ENCODE data around the gene OSBPL10. TPM values are rescaled to one million over a fixed set of nuclear protein-coding genes. Genes with fewer than 3 reads are reported as not detected.

The OSBPL10 gene
- total RNA-seq, 1 experiment from 2014 or later: 172 TPM

DNA sequence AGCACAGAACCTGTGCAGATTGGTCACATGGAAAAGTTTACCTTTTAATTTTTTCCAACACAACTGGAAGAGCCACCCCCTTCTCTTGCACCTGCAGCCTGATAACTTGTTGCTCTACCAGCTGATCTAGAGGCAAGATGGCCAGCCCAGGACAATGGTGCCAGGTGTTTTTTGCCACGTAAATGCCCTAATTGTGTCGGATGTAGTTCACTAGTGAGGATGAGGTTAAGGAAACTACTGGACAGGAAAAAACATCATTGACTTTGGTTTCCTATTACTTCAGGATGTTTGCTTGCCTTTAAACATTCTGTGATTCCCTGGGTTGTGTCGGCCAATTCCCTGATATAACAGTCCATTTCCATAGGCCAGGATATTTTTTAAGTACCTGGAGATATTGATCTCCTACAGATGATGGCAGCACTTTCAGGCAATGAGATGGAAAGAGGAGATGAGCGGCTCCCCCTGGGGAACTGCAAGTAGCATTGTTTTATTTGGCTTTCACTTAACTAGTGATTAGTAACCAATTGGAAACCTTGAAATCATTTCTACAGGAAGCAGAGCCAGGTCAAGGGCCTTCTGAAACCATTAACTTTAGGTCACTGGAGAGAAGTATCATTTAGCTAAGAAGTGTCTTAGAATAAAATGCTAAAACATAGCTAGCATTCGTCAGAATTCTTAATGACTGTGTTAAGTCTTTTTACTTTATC is 72.5 kb downstream of the OSBPL10 start:
- BruUV-seq (replicated peaks): no TSS peak
- Mint-ChIP-seq H3K27me3 (ENCODE audit: insufficient read depth, unreplicated experiment) (no peaks in the 10 kb centered on the region), H3K27ac (ENCODE audit: low read depth, unreplicated experiment) (peak overlapping the region; percentile 68), H3K36me3 (ENCODE audit: insufficient read depth, unreplicated experiment) (peaks cover 6% of the 10 kb centered on the region), H3K4me3 (ENCODE audit: unreplicated experiment) (no peak overlapping the region), H3K9me3 (ENCODE audit: unreplicated experiment) (no peaks in the 10 kb centered on the region), H3K4me1 (ENCODE audit: insufficient read depth, unreplicated experiment) (peaks cover 47% of the 10 kb centered on the region)
- CTCF ChIA-PET: interaction anchor here (0.7 to 1.3 kb wide), 4 partner anchors 13 to 104 kb away, joined by 3 to 6 read pairs (median 4); no protein-coding TSS in a partner anchor
- POLR2A ChIA-PET: interaction anchor here (1.0 to 2.8 kb wide), 2 partner anchors 18 to 26 kb away, joined by 4 to 14 read pairs; no protein-coding TSS in a partner anchor
- intact Hi-C loops (cut with micrococcal nuclease): no loop called here
- DNase-seq (ENCODE audit: unreplicated experiment): peak; percentile 38
- TF ChIP-seq, protein P1, sequence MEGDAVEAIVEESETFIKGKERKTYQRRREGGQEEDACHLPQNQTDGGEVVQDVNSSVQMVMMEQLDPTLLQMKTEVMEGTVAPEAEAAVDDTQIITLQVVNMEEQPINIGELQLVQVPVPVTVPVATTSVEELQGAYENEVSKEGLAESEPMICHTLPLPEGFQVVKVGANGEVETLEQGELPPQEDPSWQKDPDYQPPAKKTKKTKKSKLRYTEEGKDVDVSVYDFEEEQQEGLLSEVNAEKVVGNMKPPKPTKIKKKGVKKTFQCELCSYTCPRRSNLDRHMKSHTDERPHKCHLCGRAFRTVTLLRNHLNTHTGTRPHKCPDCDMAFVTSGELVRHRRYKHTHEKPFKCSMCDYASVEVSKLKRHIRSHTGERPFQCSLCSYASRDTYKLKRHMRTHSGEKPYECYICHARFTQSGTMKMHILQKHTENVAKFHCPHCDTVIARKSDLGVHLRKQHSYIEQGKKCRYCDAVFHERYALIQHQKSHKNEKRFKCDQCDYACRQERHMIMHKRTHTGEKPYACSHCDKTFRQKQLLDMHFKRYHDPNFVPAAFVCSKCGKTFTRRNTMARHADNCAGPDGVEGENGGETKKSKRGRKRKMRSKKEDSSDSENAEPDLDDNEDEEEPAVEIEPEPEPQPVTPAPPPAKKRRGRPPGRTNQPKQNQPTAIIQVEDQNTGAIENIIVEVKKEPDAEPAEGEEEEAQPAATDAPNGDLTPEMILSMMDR (IDR thresholded peaks at IDR 0.05; ENCODE audit: unreplicated experiment): no peak

DNA sequence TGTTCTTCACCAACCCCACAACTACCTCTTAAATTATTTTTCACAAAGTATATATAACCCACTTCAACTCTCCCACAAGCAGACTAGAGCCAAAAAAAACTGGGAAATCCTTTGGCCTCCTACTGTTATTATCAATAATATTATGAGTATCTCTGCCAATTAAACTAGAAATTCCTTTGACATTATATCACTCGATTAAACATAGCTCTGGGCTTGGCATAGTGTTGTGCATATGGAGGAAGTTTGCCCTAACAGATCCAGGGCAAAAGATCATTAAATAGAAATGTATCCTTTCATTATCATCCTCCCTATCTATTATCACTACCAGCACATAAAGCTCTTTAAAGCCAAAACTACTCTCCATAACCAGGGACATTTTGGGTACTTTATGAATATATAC is 74.9 kb downstream of the OSBPL10 start:
- ChIA-PET CTCF (interaction anchor here (1.0 kb wide), 1 partner anchor 30 kb away, joined by 3 read pairs; no protein-coding TSS in a partner anchor), POLR2A (interaction anchor here (0.7 to 1.2 kb wide), 10 partner anchors 9 to 76 kb away, joined by 3 to 8 read pairs (median 4); partner anchors contain the start of genes OSBPL10 and ZNF860)
- H3K9me3 Mint-ChIP-seq (ENCODE audit: unreplicated experiment): no peaks in the 10 kb centered on the region
- TF ChIP-seq, protein P1 (IDR thresholded peaks at IDR 0.05; ENCODE audit: unreplicated experiment): no peak
- peak overlapping the region; percentile 81 for H3K27ac Mint-ChIP-seq (ENCODE audit: low read depth, unreplicated experiment)
- H3K4me1 Mint-ChIP-seq (ENCODE audit: insufficient read depth, unreplicated experiment): peaks cover 58% of the 10 kb centered on the region
- intact Hi-C loops (cut with micrococcal nuclease): no loop called here
- no peak for DNase-seq (ENCODE audit: unreplicated experiment)
- H3K36me3 Mint-ChIP-seq (ENCODE audit: insufficient read depth, unreplicated experiment): peaks cover 8% of the 10 kb centered on the region
- no peak overlapping the region for H3K4me3 Mint-ChIP-seq (ENCODE audit: unreplicated experiment)
- no peaks in the 10 kb centered on the region for H3K27me3 Mint-ChIP-seq (ENCODE audit: insufficient read depth, unreplicated experiment)
- no TSS peak for BruUV-seq (replicated peaks)

DNA sequence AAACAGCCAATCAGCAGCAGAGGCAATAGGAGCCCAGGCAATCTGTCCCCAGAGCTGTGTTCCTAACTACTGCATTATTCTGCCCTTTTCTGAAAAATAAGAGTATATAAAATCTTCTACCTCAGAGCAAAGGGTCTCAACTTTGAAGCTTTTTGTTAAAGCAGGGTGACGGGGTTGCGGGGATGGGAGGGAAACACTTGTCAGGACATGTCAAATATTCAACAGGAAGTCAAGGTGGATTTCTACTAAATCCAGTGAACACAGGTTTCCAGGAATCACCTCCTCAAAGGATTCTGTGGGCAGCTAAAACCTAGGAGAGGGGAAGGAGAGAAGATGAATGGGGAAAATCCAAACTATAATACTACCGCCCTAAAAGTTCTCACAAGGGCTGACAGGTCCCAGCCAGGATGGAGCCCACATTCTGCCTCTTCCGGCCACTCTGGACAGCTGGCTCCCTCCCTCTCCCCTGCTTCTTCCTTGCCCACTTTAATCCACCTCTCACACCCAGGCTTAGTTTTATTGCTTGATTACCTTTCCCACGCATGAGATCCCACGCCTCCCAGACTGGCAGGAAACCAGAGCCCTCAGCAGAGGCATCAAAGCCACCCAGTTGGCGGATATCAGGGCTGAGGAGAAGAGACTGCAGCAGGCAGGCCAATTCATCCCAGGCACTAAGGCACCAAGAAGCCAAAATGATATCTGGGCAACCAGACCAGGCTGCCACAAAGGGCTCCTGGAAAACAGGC is 77.2 kb downstream of the OSBPL10 start:
- H3K27ac Mint-ChIP-seq (ENCODE audit: low read depth, unreplicated experiment): peak overlapping the region; percentile 95

More for the DNA sequence above, 77.2 kb downstream of the OSBPL10 start:
- Mint-ChIP-seq H3K36me3 (ENCODE audit: insufficient read depth, unreplicated experiment) (peaks cover 5% of the 10 kb centered on the region), H3K27me3 (ENCODE audit: insufficient read depth, unreplicated experiment) (no peaks in the 10 kb centered on the region), H3K4me3 (ENCODE audit: unreplicated experiment) (no peak overlapping the region), H3K4me1 (ENCODE audit: insufficient read depth, unreplicated experiment) (peaks cover 62% of the 10 kb centered on the region), H3K9me3 (ENCODE audit: unreplicated experiment) (no peaks in the 10 kb centered on the region)
- TF ChIP-seq, protein P1 (IDR thresholded peaks at IDR 0.05; ENCODE audit: unreplicated experiment): no peak
- CTCF ChIA-PET: interaction anchor here (0.6 to 1.3 kb wide), 5 partner anchors 9 to 743 kb away, joined by 3 to 4 read pairs (median 3); no protein-coding TSS in a partner anchor
- no TSS peak for BruUV-seq (replicated peaks)
- intact Hi-C loops (cut with micrococcal nuclease): no loop called here
- POLR2A ChIA-PET: interaction anchor here (0.6 to 3.4 kb wide), 8 partner anchors 10 to 77 kb away, joined by 3 to 25 read pairs (median 4); partner anchors contain the start of genes OSBPL10 and ZNF860
- peak; percentile 58 for DNase-seq (ENCODE audit: unreplicated experiment)

Measured in MCF 10A (cell line).